Effector memory CD4-positive, alpha-beta T cell (primary cell): ENCODE results near the gene TTC23L.

Experiments
- DNase-seq, 3 donors: peaks; one replicate each; pipeline ENCODE4 v3.0.0-alpha.2; 2020
- H3K27ac ChIP-seq: 2 replicates; pipeline ENCODE4 v1.7.0; 2013; ENCODE audit warnings: mild to moderate bottlenecking, low read length, moderate library complexity; ENCODE audit not compliant: insufficient read depth, poor library complexity, severe bottlenecking
- H3K27me3 ChIP-seq: replicated peaks from 2 replicates; pipeline ENCODE4 v1.7.0; 2013; ENCODE audit warnings: mild to moderate bottlenecking, low read length; ENCODE audit not compliant: insufficient read depth, control insufficient read depth, poor library complexity, severe bottlenecking
- H3K36me3 ChIP-seq: 2 replicates; pipeline ENCODE4 v1.7.0; 2013; ENCODE audit warnings: mild to moderate bottlenecking, low read length, moderate library complexity; ENCODE audit not compliant: control insufficient read depth, insufficient read depth
- H3K4me1 ChIP-seq: 2 replicates; pipeline ENCODE4 v1.7.0; 2013; ENCODE audit warnings: low read length, mild to moderate bottlenecking; ENCODE audit not compliant: control insufficient read depth, insufficient read depth, poor library complexity, severe bottlenecking
- H3K4me3 ChIP-seq: 2 replicates; pipeline ENCODE4 v1.7.0; 2013; ENCODE audit warnings: low read length, low read depth, mild to moderate bottlenecking; ENCODE audit not compliant: insufficient read depth, poor library complexity, severe bottlenecking
- H3K9me3 ChIP-seq: 2 replicates; pipeline ENCODE4 v1.7.0; 2013; ENCODE audit warnings: mild to moderate bottlenecking, low read length, moderate library complexity; ENCODE audit not compliant: control insufficient read depth

Gene TTC23L

DNA sequence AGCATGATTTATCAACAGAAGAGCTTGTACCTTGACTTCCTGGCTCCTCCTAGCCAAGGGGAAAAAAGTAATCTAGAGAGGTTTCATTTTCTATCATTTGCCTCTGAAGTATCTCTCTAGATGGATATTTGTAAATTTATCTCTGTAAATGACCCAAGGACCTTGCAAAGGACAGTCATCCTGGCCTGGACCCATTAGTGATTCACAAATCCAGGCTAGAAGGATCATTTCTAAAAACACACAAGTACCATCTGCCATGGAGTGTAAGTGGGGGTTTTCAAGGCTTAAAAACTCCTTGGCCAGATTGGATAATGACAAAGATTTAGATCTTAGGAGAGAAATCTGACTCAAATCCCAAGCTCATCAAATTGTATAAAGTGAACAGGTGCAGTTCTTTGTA lies 8.1 kb downstream of the TTC23L start:
- Histone ChIP-seq H3K4me3 (no peak overlapping the region), H3K4me1 (no peaks in the 10 kb centered on the region), H3K27ac (no peak overlapping the region), H3K9me3 (no peaks in the 10 kb centered on the region), H3K27me3 (no peaks in the 10 kb centered on the region), H3K36me3 (no peaks in the 10 kb centered on the region)
- DNase-seq: no peak

DNA sequence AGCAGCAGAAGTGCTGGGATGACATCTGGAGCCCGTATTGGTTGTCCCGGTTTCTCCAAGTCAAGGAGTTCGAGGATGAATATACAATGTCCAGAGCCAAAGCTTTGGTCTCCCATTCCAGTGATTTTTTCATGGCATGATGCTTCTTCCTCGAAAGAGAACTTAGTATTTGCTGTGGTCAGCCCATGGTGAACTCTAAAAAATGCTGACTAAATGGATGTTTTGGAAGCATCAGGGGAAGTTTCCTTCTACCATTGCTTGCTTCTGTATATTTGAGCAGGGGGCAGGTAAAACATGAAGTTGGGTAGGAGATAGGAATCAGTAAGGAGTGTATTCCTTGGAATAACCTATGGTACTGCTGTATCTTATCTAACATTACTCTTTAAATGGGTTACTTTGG lies 8.6 kb downstream of the TTC23L start:
- H3K36me3 ChIP-seq: no peaks in the 10 kb centered on the region
- H3K27me3 ChIP-seq: no peaks in the 10 kb centered on the region
- no peaks in the 10 kb centered on the region for H3K9me3 ChIP-seq
- DNase-seq: no peak
- no peak overlapping the region for H3K27ac ChIP-seq
- H3K4me3 ChIP-seq: no peak overlapping the region
- H3K4me1 ChIP-seq: no peaks in the 10 kb centered on the region

DNA sequence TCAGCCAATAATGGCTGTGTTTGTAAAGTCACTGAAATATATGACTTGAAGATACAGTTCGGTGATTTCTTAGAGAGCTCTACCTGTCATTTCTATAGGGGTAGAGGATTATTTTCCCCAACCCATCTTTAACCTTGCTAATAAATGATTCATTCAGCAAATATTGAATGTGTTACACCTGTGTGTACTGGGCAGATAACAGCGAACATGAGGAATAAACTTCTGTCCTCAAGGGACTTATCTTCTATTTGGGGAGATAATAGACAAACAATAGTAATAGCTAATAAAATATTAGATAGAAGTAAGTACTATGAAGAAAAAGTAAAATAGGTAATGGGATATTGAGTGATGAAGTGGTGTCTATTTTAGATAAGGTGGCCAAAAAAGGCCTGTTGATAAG lies 9.3 kb downstream of the TTC23L start:
- DNase-seq: no peak
- no peak overlapping the region for H3K27ac ChIP-seq
- no peaks in the 10 kb centered on the region for H3K9me3 ChIP-seq

DNA sequence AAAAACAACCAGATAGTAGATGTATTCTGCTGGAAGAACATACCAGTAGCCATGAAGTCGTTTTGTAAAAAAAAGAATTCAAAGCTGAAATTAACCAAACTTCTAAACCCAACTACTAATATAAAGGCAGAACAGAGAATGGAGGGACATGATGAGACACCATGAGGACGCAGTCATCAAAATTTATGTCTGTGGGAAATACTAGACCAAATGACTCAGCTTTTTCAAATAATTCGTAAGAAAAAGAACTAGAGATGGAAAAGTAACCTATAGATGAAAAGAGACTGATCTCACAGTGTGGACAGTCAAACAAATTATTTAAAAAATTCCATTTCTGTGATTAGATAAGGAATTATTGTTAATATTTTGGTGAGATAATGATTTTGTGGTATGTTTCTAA lies 10.3 kb downstream of the TTC23L start:
- no peak for DNase-seq
- no peak overlapping the region for H3K27ac ChIP-seq
- H3K4me1 ChIP-seq: no peaks in the 10 kb centered on the region
- H3K36me3 ChIP-seq: no peaks in the 10 kb centered on the region
- H3K27me3 ChIP-seq: no peaks in the 10 kb centered on the region
- no peak overlapping the region for H3K4me3 ChIP-seq
- no peaks in the 10 kb centered on the region for H3K9me3 ChIP-seq

More for the DNA sequence above, 9.3 kb downstream of the TTC23L start:
- H3K4me3 ChIP-seq: no peak overlapping the region
- H3K27me3 ChIP-seq: no peaks in the 10 kb centered on the region
- H3K36me3 ChIP-seq: no peaks in the 10 kb centered on the region
- H3K4me1 ChIP-seq: no peaks in the 10 kb centered on the region

DNA sequence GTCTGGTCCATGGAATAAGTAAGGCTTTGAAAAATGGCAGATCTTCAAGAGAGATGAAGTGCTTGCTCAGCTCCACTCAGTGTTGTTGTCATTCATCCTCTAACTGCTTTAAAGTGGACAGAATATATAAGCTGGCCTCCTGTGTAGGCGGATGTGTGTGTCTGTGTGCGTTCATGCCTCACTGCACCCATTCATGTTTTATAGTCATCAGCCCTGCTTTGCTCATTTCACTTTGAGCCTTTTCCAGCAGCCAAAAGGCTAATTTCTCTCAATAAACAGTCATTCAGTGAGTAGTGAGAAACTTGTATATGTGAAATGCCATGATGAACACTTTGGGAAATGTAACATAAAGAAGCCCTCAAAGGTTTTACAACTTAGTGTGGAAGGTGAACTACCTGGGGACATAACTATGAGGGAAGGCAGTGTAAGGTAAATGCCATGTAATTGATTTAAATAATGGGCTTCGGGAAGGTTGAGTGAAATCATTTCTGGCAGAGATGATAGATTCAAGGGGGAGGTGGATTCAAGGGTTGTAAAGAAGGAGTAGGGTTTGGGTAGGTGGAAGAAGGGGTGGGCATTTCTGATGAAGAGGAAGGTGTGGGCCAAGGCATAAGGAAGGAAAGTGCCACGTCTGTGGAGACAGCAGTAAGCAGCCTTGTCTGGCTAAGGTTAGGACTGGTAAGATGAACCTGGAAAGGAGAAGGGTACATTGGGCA lies 15.7 kb downstream of the TTC23L start:
- H3K4me3 ChIP-seq: no peak overlapping the region
- no peaks in the 10 kb centered on the region for H3K9me3 ChIP-seq
- no peaks in the 10 kb centered on the region for H3K27me3 ChIP-seq
- no peak for DNase-seq
- no peaks in the 10 kb centered on the region for H3K36me3 ChIP-seq
- no peaks in the 10 kb centered on the region for H3K4me1 ChIP-seq
- H3K27ac ChIP-seq: no peak overlapping the region

DNA sequence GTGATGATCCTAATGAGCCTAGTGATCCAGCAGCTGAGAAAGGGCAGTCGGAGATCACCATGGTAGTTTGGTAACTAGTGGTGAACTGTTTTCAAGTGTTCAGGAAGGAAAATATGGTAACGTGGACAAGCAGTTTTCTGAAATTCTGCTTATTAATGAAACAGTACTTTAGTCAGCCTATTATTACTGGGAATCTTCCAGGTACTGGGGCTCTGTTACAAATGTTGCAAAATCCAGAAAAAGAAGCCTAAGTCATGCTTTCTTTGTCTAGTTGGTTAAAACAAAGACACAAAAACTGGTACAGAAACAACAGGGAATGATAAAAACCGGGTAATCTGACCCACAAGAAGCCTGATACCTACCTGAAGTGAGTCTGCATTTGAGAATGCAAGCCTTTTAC lies 18.2 kb downstream of the TTC23L start:
- no peak for DNase-seq
- Histone ChIP-seq H3K9me3 (no peaks in the 10 kb centered on the region), H3K36me3 (no peaks in the 10 kb centered on the region), H3K4me1 (no peaks in the 10 kb centered on the region), H3K27ac (no peak overlapping the region), H3K4me3 (no peak overlapping the region), H3K27me3 (no peaks in the 10 kb centered on the region)

DNA sequence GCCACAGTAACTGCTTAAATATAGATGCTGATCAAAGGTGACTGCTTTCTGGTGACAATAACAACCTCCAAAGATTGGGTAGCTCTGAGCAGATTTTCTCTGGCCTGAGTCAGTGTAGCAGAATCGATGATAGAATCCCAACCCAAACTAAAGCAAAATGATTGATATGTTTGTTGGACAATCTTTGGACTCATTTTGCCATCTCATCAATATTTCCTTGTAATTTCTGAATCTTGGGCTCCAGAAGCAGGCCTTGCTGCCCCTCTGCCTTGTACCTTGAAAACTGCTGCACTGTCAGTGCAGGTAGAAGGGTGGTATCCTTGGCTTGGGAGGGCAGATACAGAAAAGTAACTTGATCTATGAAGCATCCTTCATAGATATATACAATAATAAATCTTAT lies 18.9 kb downstream of the TTC23L start:
- Histone ChIP-seq H3K4me1 (no peaks in the 10 kb centered on the region), H3K27me3 (no peaks in the 10 kb centered on the region), H3K27ac (no peak overlapping the region), H3K9me3 (no peaks in the 10 kb centered on the region), H3K36me3 (no peaks in the 10 kb centered on the region), H3K4me3 (no peak overlapping the region)
- DNase-seq: no peak

DNA sequence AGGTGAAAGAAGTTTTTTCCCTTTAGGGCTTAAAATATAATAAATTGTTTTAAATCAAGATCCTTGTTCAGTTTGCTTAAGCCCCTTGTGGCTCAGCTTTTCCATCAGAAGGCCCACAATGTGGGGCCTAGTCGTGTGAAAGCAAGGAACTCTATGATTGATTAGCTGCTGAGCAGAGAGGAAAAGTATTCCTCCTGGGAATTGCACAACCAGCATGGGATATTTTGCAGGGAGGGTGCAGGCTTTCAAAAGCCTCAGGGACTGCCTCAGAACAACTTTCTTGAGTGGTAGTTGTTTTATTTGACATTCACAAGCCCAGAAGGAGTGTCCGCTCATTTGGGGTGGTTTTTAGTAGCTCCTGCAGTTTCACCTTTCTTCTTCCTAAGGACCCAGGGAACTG lies 19.8 kb downstream of the TTC23L start:
- Histone ChIP-seq H3K27me3 (no peaks in the 10 kb centered on the region), H3K36me3 (no peaks in the 10 kb centered on the region), H3K9me3 (no peaks in the 10 kb centered on the region), H3K4me3 (no peak overlapping the region), H3K4me1 (no peaks in the 10 kb centered on the region), H3K27ac (no peak overlapping the region)
- DNase-seq: no peak

DNA sequence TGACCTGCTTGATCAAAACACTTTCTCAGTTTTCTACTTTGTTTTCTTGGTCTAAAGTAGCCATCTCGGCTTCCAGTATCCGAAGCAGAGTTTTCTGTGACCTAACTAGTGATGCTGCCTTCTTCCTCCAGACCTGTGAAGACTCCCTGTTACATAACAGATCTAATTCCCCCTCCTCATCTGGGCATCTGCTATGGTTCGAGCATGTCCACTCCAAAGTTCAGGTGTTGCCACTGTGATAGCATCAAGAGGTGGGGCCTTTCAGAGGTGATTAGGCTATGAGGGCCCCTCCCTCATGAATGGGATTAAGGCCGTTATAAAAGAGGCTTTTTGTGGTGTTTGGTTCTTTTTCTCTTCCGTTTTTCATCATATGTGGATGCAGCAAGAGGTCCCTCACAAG lies 20.3 kb downstream of the TTC23L start:
- no peaks in the 10 kb centered on the region for H3K4me1 ChIP-seq
- H3K36me3 ChIP-seq: no peaks in the 10 kb centered on the region
- DNase-seq: no peak
- H3K9me3 ChIP-seq: no peaks in the 10 kb centered on the region
- H3K4me3 ChIP-seq: no peak overlapping the region
- H3K27ac ChIP-seq: no peak overlapping the region
- no peaks in the 10 kb centered on the region for H3K27me3 ChIP-seq

DNA sequence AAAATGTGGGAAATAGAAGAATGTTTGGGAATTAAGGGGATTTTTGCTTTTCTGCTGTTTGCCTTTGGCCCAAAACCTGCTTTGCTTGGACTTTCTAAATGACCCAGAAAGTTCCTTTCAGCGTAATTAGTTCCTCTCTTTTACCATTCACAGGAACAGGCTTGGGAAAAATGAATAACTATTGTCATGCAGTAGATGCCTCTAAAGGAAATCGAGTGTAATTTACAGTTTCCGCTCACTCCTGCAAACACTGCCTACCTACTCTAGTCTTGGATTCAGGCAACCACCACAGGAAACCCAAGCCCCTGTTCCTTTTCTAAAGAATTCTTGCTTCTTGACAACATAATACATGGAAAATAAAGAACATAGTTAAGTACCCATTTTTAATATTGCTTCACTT lies 25.0 kb downstream of the TTC23L start:
- Histone ChIP-seq H3K27me3 (no peaks in the 10 kb centered on the region), H3K36me3 (no peaks in the 10 kb centered on the region), H3K4me3 (no peak overlapping the region), H3K4me1 (no peaks in the 10 kb centered on the region), H3K9me3 (no peaks in the 10 kb centered on the region), H3K27ac (no peak overlapping the region)
- no peak for DNase-seq
